Esophagus muscularis mucosa (tissue), 4 donors: Measurements from ENCODE around the gene EFCAB8. TPM values are rescaled to one million over a fixed set of nuclear protein-coding genes. Genes with fewer than 3 reads are reported as not detected.

Source experiments
- DNase-seq: peaks from one replicate; pipeline ENCODE4 v3.0.0-alpha.2; 2017; ENCODE audit errors: extremely low spot score
- H3K27ac ChIP-seq, 4 donors: fragments of 200-600 bp; sonication (generic); replicated peaks in 1 of 4; 1 replicate in 3 of 4; 2 replicates in 1 of 4; pipeline ENCODE4 v1.5.1; 2016 to 2019; ENCODE audit warnings: mild to moderate bottlenecking in 1 of 4
- H3K27me3 ChIP-seq, 4 donors: fragments of 200-600 bp; sonication (generic); one replicate each; pipeline versions ENCODE4 v1.5.1 to v1.6.0; 2016 to 2019
- H3K36me3 ChIP-seq, 4 donors: fragments of 200-600 bp; sonication (generic); one replicate each; pipeline ENCODE4 v1.5.1; 2016 to 2019
- H3K4me1 ChIP-seq, 4 donors: fragments of 200-600 bp; sonication (generic); one replicate each; pipeline ENCODE4 v1.5.1; 2016 to 2019
- H3K4me3 ChIP-seq, 4 donors: fragments of 200-600 bp; sonication (generic); 1 replicate in 2 of 4; 2 replicates in 2 of 4; pipeline ENCODE4 v1.5.1; 2016 to 2019; ENCODE audit warnings: mild to moderate bottlenecking in 4 of 4, moderate library complexity in 1 of 4
- H3K9me3 ChIP-seq, 4 donors: fragments of 200-600 bp; sonication (generic); 1 replicate in 3 of 4; 2 replicates in 1 of 4; pipeline ENCODE4 v1.5.1; 2016 to 2019
- CTCF ChIP-seq, 3 experiments: fragments of 200-600 bp in 2 of 3; fragments of 450-650 bp in 1 of 3; sonication (generic) in 2 of 3; IDR thresholded peaks; one replicate each; pipeline ENCODE4 v1.5.1; 2017 to 2019; ENCODE audit warnings: antibody characterized with exemption in 3 of 3, mild to moderate bottlenecking in 2 of 3, moderate library complexity in 1 of 3
- EP300 ChIP-seq: sonication (generic); formaldehyde crosslinking; IDR thresholded peaks from one replicate; pipeline ENCODE4 v1.6.1; 2017; ENCODE audit warnings: antibody characterized with exemption
- POLR2A ChIP-seq: fragments of 450-650 bp; IDR thresholded peaks from one replicate; pipeline ENCODE4 v1.6.1; 2017; ENCODE audit warnings: antibody characterized with exemption, moderate library complexity, mild to moderate bottlenecking, low read depth
- POLR2AphosphoS5 ChIP-seq, 2 donors: sonication (generic); formaldehyde crosslinking; IDR thresholded peaks; one replicate each; pipeline ENCODE4 v1.6.1; 2017; ENCODE audit warnings: antibody characterized with exemption in 2 of 2
- WGBS: methylation state at CpG from one replicate; pipeline ENCODE4 v1.1.5; 2018; 5-methylcytosine and 5-hydroxymethylcytosine counted together
- intact Hi-C: fragments of 100-400 bp; cut with DNase I; formaldehyde crosslinking; loops from one replicate; pipeline ENCODE4 v1.15.1; 2023
- total RNA-seq, 4 donors: library from RNA; depleted of rRNA; stranded (reverse); fragments of >200 nt; gene quantifications; one replicate each; pipeline versions ENCODE4 v1.1.0 to v1.2.1, GENCODE V29; 2016

Gene EFCAB8
- total RNA-seq, 4 donors from 2014 or later, result 0.17 to 0.92 TPM; not detected in 2

GRCh38 chr20:32883081-32883480 lies 24.4 kb downstream of the EFCAB8 start:
- 90% methylated on average over 5 of the region's 5 CpGs for WGBS
- TF ChIP-seq EP300 (no peak), CTCF (IDR thresholded peaks at IDR 0.05) (no peak), POLR2AphosphoS5 (IDR thresholded peaks at IDR 0.05) (no peak), POLR2A (no peak)
- no peaks in the 10 kb centered on the region for H3K27me3 ChIP-seq

GRCh38 chr20:32885185-32885584 lies 26.5 kb downstream of the EFCAB8 start:
- no peaks in the 10 kb centered on the region for H3K9me3 ChIP-seq
- H3K27me3 ChIP-seq, result no peaks in the 10 kb centered on the region
- DNase-seq, result no peak
- H3K4me1 ChIP-seq, result no peaks in the 10 kb centered on the region
- no peak overlapping the region for H3K27ac ChIP-seq
- no peaks in the 10 kb centered on the region for H3K36me3 ChIP-seq
- H3K4me3 ChIP-seq, result no peak overlapping the region
- TF ChIP-seq POLR2A, result no peak
- TF ChIP-seq POLR2AphosphoS5 (IDR thresholded peaks at IDR 0.05), result no peak
- no peak for TF ChIP-seq CTCF (IDR thresholded peaks at IDR 0.05)
- no peak for TF ChIP-seq EP300
- WGBS, result 94% methylated on average over 20 of the region's 20 CpGs
- intact Hi-C loops, result no loop called here

More at GRCh38 chr20:32883081-32883480, 24.4 kb downstream of the EFCAB8 start:
- no peak for DNase-seq
- Histone ChIP-seq H3K27ac (no peak overlapping the region), H3K4me3 (no peak overlapping the region), H3K9me3 (no peaks in the 10 kb centered on the region), H3K36me3 (no peaks in the 10 kb centered on the region), H3K4me1 (no peaks in the 10 kb centered on the region)
- intact Hi-C loops, result no loop called here

GRCh38 chr20:32885952-32886351 lies 27.2 kb downstream of the EFCAB8 start:
- DNase-seq, result no peak
- Histone ChIP-seq H3K9me3 (no peaks in the 10 kb centered on the region), H3K4me3 (no peak overlapping the region), H3K4me1 (no peaks in the 10 kb centered on the region), H3K36me3 (no peaks in the 10 kb centered on the region), H3K27me3 (no peaks in the 10 kb centered on the region), H3K27ac (no peak overlapping the region)
- no peak for TF ChIP-seq EP300
- 93% methylated on average over 4 of the region's 4 CpGs for WGBS
- intact Hi-C loops, result no loop called here

GRCh38 chr20:32886652-32887051 lies 27.9 kb downstream of the EFCAB8 start:
- Histone ChIP-seq H3K36me3 (no peaks in the 10 kb centered on the region), H3K4me1 (no peaks in the 10 kb centered on the region), H3K27me3 (no peaks in the 10 kb centered on the region), H3K9me3 (no peaks in the 10 kb centered on the region), H3K4me3 (no peak overlapping the region), H3K27ac (no peak overlapping the region)
- WGBS, result 80% methylated on average over 2 of the region's 3 CpGs
- DNase-seq, result no peak
- intact Hi-C loops, result no loop called here
- no peak for TF ChIP-seq POLR2AphosphoS5 (IDR thresholded peaks at IDR 0.05)
- no peak for TF ChIP-seq CTCF (IDR thresholded peaks at IDR 0.05)
- no peak for TF ChIP-seq EP300
- no peak for TF ChIP-seq POLR2A

- WGBS, result 76% methylated on average over 11 of the region's 11 CpGs
- Histone ChIP-seq H3K36me3 (no peaks in the 10 kb centered on the region), H3K27ac (no peak overlapping the region), H3K27me3 (no peaks in the 10 kb centered on the region), H3K9me3 (no peaks in the 10 kb centered on the region), H3K4me3 (no peak overlapping the region), H3K4me1 (no peaks in the 10 kb centered on the region)
- no peak for TF ChIP-seq POLR2AphosphoS5 (IDR thresholded peaks at IDR 0.05)
- DNase-seq, result no peak
- intact Hi-C loops, result no loop called here
These were observed 28.8 kb downstream of the EFCAB8 start for GRCh38 chr20:32887492-32887891.

GRCh38 chr20:32888636-32889035 lies 29.9 kb downstream of the EFCAB8 start:
- H3K4me3 ChIP-seq, result no peak overlapping the region
- WGBS, result 97% methylated on average over 5 of the region's 5 CpGs
- TF ChIP-seq POLR2AphosphoS5 (IDR thresholded peaks at IDR 0.05) (no peak), EP300 (no peak), CTCF (IDR thresholded peaks at IDR 0.05) (no peak), POLR2A (no peak)

More at GRCh38 chr20:32888636-32889035, 29.9 kb downstream of the EFCAB8 start:
- no peak for DNase-seq
- H3K9me3 ChIP-seq, result no peaks in the 10 kb centered on the region
- H3K4me1 ChIP-seq, result no peaks in the 10 kb centered on the region
- intact Hi-C loops, result no loop called here
- no peak overlapping the region for H3K27ac ChIP-seq
- H3K27me3 ChIP-seq, result no peaks in the 10 kb centered on the region
- H3K36me3 ChIP-seq, result no peaks in the 10 kb centered on the region
